GM21619 (cell line): ENCODE data around the gene TSPAN3.

ENCODE experiments used
- ATAC-seq: cut with Tn5 transposase; IDR thresholded peaks from one replicate; pipeline ENCODE4 v1.9.1; 2021; ENCODE audit not compliant: unreplicated experiment

Gene TSPAN3

GRCh38 chr15:77070495-77071304 is at the start of gene TSPAN3:
Gene TSPAN3 (minus strand): TSS chr15:77071109. CDS start chr15:77070954, 155 bp downstream.
- peak; percentile 91 for ATAC-seq

GRCh38 chr15:77120576-77120975 is 49.7 kb upstream of the TSPAN3 start:
- no peak for ATAC-seq

DNA sequence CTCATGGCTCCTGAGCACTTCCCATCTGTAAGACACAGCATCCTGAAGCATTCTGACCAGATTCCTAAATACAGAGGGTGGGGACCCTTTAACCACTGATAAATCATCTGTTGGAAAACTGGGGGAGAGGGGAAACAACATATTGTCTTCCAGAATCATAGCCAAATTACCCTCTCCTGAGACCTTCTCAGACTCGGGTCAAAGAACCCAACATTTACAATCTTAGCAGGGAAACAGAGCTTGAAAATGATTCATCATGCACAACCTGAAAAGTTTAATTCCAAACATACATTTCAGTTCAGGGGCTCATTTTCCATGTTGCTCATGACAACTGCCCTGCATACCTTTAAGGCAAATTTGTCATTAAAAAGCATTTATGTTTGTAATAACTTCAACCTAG is 48.5 kb upstream of the TSPAN3 start:
- ATAC-seq: no peak

- ATAC-seq: no peak
Measured at GRCh38 chr15:77118882-77119321, 48.0 kb upstream of the TSPAN3 start.

DNA sequence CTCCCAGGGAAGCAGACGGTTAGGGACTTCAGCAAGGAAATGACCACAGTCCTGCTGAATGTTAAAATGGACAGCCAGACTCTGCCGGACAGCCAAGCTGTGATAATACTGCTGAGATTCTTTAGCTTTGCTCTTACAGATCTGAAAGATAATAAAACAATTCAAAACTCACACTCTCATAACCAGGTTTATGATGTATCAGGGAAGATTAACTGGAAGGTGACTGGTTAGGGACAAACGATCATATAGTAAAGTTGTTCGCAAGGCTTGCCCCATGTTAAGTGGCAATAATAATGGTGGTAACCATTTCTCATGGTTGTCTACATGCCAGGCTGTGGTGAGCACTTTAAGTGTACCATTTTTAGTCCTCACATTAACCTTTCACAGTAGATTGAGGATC is 44.3 kb upstream of the TSPAN3 start:
- ATAC-seq: no peak

DNA sequence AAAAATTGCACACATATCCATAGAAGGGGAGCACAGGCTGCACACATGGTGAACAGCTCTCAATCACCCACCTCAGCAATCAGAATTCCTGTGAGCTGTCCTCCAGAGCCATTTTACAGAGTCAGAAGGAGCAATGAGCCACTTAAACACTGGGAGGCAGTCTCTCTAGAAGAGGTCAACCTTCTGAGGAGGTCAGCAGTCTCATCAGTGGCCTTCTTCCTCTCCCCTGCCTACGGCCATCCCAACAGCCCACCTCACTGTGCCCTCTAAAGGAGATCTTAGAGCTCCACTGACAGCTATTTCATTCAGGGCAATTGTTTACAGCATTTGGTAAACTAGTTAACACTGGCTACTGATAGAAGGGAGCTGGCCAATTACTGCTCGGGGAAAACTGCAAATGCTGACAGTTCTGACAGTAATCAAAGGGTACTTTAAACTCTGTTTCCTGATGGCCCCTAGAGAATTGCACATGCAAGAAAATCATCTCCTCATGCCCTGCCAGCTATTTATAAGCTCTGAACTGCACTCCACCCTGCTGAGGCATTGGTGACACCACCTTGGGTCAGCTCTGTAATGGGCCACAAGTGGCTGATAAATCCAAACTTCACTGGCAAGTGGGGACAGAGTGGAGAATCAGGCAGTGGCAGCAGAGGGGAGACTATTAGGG is 42.1 kb upstream of the TSPAN3 start:
- no peak for ATAC-seq

DNA sequence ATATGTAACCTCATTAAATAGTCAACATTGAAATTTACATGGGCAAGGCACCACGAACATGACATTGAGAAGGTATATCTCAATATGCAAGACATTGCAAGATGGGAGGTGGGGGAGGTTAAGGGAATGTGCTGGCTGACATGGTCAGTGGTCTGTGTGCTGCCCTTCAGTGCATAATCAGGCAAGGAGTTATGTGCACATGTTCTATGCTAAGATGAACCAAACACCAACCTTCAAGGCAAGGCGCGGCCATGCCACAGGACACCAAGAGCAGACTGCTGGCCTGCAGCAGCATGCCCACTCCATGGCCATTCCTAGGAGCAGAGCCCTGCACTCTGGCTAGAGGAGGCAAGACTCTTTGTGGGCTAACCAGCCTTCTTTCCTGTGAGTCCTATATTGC is 40.9 kb upstream of the TSPAN3 start:
- ATAC-seq: no peak

GRCh38 chr15:77107531-77108355 is 36.8 kb upstream of the TSPAN3 start:
- ATAC-seq: no peak

- ATAC-seq: no peak
Measured at GRCh38 chr15:77107068-77107467, 36.2 kb upstream of the TSPAN3 start.

DNA sequence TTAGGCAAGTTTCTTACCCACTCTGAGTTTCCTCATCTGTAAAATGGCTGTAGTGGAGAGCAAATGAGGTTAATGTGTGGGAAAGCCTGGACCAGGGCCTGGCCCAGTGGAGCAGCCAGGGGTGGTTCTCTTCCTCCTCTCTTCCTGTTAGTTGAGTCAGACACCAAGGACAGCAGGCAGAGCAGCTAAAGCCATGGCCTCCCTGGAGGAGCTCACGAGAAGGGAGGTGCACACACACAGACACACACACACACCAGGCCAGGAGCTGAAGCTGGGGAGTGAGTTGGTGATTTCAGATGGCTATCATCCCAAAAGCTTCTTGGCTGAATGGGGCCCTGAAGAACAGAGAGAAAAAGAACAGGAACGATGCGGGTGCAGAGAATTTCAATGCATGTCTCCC is 33.2 kb upstream of the TSPAN3 start:
- no peak for ATAC-seq

DNA sequence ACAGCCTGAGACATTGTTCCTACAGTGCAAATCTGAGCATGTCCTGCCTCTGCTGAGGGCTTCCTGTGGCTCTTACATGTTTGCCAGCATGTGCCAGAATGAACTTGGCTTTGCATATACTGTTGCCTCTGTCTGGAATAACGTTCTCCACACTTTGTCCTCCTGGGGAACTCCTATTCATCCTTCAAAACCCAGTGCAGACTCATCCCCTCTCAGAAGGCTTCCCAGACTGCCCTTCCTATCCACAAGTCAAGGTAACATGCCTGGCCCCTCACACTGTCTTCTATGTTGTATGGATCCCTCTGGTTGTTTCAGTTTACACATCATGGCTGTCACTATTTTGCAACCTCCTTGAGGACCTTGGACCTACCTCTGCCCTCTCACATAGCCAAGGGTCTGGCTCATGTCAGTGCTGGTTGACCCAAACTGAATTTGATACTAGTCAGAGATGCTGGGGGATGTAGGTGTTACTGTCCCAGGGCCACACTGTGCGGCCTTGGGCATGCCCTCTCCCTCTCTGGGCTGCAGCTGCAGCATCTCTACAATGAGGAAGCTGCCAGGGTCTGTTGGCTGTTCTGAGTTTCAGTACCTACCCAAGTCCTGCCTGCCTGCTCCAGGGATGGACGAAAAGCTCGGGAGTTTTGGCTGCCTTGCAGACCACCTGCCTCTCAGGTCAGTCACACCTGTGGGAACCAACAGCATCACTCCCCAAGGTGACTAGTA is 29.0 kb upstream of the TSPAN3 start:
- ATAC-seq: no peak

DNA sequence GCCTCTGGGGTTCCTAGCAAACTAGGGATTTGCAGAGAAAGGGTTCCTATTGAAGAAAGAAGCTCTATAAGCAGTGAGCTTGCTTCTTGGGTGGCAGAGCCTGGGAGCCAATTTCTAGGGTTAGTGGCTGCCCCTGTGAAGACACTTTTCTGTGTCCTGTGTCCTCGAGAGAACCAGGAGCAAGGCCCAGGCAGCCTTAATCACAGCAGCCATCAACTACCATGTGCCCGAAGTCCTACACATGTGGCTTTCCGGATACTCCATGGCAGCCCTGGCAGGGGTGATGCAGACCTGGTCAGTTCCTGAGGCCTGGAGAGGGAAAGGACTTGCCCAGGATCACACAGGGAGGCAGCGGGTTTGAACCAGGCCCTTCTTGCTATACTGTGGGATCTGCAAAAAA is 27.7 kb upstream of the TSPAN3 start:
- no peak for ATAC-seq

DNA sequence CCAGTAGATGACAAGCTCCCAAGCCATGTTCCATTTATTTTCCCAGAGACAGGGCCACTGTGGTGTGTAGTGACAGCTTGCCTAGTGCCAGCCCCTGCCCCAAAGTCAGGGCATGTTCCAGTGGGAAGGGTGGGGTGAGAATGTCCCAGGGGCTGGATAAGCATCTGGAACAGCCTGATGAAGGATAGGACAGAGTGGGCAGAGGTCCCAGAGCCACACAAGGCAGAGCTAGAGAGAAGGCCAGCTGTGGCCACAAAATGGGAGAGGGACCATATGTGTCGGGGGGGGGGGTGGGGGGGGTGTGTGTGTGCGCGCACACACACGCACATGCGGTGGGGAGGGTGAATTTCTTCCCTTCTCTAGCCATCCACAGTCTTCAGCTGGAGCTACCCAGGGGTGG is 27.0 kb upstream of the TSPAN3 start:
- ATAC-seq: no peak

GRCh38 chr15:77097248-77097721 is 26.4 kb upstream of the TSPAN3 start:
- ATAC-seq: no peak

GRCh38 chr15:77096541-77096940 is 25.6 kb upstream of the TSPAN3 start:
- ATAC-seq: no peak

- ATAC-seq: no peak
Measured at GRCh38 chr15:77096138-77096537, 25.2 kb upstream of the TSPAN3 start.

DNA sequence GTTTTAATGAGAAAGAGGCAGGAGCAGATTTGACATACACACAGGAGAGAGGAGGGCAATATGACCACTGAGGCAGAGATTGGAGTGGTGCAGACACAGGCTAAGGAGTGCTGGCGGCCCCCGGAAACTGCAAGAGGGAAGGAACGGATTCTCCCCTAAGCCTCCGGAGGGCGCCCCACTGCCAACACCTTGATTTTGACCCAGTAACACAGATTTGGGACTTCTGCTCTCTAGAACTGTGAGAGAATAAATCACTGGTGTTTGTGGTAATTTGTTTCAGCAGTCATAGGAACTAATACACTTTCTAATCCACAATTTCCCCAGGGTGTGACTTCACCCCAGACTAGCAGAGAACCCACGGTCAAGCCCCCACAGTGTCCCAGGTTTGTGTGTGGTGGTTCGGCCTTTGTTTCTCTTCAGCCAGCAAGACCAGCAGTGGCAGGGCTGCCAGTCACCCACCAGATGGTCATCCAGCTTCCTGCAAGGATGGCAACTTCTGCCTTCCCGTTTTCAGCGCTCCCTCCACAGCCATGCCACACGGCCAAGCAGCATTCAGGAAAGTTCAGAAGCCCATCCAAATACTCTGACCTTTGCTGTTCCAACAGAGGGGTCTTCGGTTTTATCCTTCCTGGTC is 23.6 kb upstream of the TSPAN3 start:
- no peak for ATAC-seq

- no peak for ATAC-seq
Measured at GRCh38 chr15:77093436-77093835, 22.5 kb upstream of the TSPAN3 start.

DNA sequence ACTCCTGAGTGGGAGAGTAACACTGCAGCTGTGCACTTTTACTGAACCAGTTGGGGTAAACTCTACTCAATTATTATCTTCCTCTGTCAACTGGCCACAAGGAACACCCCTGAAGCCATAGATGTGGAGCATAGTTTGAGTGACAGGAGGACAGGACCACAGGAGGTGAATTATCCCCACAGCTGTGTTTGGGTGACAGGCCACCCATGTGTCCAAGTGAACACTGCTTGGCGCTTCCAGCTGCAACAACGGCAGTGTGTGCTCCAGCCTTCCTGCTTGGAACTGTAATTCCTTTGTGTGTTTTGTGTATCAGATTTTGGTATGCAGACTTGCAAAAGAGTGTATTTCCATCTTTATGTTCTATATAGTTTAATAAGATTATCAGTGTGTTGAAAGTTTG is 20.2 kb upstream of the TSPAN3 start:
- ATAC-seq: no peak

DNA sequence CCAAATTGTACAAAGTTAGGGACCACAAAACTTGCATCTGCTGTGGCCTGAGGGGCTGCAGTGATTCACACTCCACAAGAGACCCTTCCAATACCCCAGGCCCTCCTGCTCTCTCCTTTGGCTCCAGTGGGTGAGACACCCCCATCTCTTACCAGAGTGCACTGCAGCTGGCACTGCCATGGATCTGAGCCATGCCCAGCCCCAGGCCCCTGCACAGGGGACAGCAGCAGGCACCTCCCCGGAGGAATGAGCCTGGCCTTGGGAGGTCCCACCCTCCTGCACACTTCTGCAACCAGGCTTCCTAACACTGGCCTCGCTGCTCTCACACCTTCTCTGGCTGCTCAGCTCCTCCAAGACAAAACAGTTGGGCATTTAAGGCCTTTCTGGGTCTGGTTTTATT is 16.3 kb upstream of the TSPAN3 start:
- no peak for ATAC-seq
